ENCODE data around the gene SIX3. TPM values are rescaled to one million over a fixed set of nuclear protein-coding genes. Genes with fewer than 3 reads are reported as not detected.
A peak's percentile ranks its signal among the peaks of the same experiment; 100 is the strongest.

SIX3 gene
- total and polyA plus RNA-seq, 2 of the 4 experiments (the other 2 are of a cell fraction), result not detected

GRCh38 chr2:44912660-44913059, 28.8 kb upstream of the SIX3 start:
- Histone ChIP-seq H2AFZ (replicated peaks; ENCODE audit: low read length, poor library complexity) (no peak overlapping the region), H3K23ac (ENCODE audit: low read depth, low read length) (no peak overlapping the region), H3K14ac (replicated peaks; ENCODE audit: low read depth, low read length) (no peak overlapping the region), H3K36me3 (ENCODE audit: control insufficient read depth, insufficient read depth, low read length) (no peaks in the 10 kb centered on the region), H3K4me2 (ENCODE audit: low read depth, low read length) (no peak overlapping the region), H4K5ac (ENCODE audit: low read depth, low read length) (no peak overlapping the region), H3K4me1 (ENCODE audit: control insufficient read depth, insufficient read depth, low read length) (no peaks in the 10 kb centered on the region), H2BK20ac (ENCODE audit: low read depth, low read length) (no peak overlapping the region), H3K4ac (ENCODE audit: low read depth, low read length) (no peak overlapping the region), H3K27me3 (ENCODE audit: control insufficient read depth, insufficient read depth, low read length) (peaks cover 2% of the 10 kb centered on the region; the same call in 1 of the 2 replicates), H3K79me1 (ENCODE audit: low read depth in 1 of 2, low read length in 2 of 2) (no peaks in the 10 kb centered on the region), H2BK120ac (ENCODE audit: low read depth, low read length) (no peak overlapping the region), H2BK15ac (ENCODE audit: low read depth, low read length) (no peak overlapping the region), H4K20me1 (ENCODE audit: insufficient read depth, low read length) (no peaks in the 10 kb centered on the region), H3K9me1 (ENCODE audit: insufficient read depth, low read length) (no peaks in the 10 kb centered on the region), H2AK9ac (replicated peaks; ENCODE audit: low read depth, low read length, poor library complexity) (no peak overlapping the region), H3K4me3 (ENCODE audit: insufficient read depth, low read depth, low read length) (no peak overlapping the region), H3K9ac (ENCODE audit: low read depth, low read length) (no peak overlapping the region), H4K91ac (ENCODE audit: insufficient read depth, low read depth, low read length) (no peak overlapping the region), H4K8ac (ENCODE audit: low read depth in 2 of 2, low read length in 2 of 2) (no peak overlapping the region), H3K56ac (ENCODE audit: extremely low read depth, insufficient read depth, low read length) (no peak overlapping the region), H2BK5ac (ENCODE audit: low read depth, low read length, poor library complexity, severe bottlenecking) (no peak overlapping the region), H3K27ac (ENCODE audit: insufficient read depth, low read length) (no peak overlapping the region), H3K18ac (ENCODE audit: low read depth, low read length) (no peak overlapping the region), H2AK5ac (ENCODE audit: low read depth, low read length) (no peak overlapping the region), H3K9me3 (ENCODE audit: control insufficient read depth, insufficient read depth, low read length) (no peaks in the 10 kb centered on the region)
- DNase-seq (peak; percentile 3), ATAC-seq (ENCODE audit: low read depth) (no peak)
- POLR2A ChIA-PET (ENCODE audit: unreplicated experiment), result no interaction called here
- WGBS, 2 experiments (ENCODE audit: extremely low coverage in 2 of 2, insufficient read length in 1 of 2), result no CpG with 5 or more reads among the region's 5 CpGs
- CTCF ChIA-PET, result no interaction called here
- in situ Hi-C loops (cut with MboI; ENCODE audit: low sequenced_read_pairs), result no loop called here
- dilution Hi-C loops (cut with HindIII; ENCODE audit: low sequenced_read_pairs, unreplicated experiment), result no loop called here
- no TSS peak for BruUV-seq (replicated peaks)
- intact Hi-C loops (cut with micrococcal nuclease), result no loop called here
- no peak for TF ChIP-seq SMC3 (IDR thresholded peaks at IDR 0.05; ENCODE audit: low read depth, low read length)
- TF ChIP-seq CTCF (conservative IDR thresholded peaks at IDR 0.05; ENCODE audit: low read depth, low read length), result no peak
- no peak for TF ChIP-seq ELK1 (IDR thresholded peaks at IDR 0.05; ENCODE audit: borderline replicate concordance, low read depth, low read length)
- TF ChIP-seq POLR2A (IDR thresholded peaks at IDR 0.05; ENCODE audit: low read depth, low read length), result no peak
- no peak for TF ChIP-seq NFE2L2 (IDR thresholded peaks at IDR 0.05; ENCODE audit: low read depth, low read length)
- TF ChIP-seq USF2 (IDR thresholded peaks at IDR 0.05; ENCODE audit: low read depth, low read length), result no peak
- TF ChIP-seq FOS (IDR thresholded peaks at IDR 0.05; ENCODE audit: low read depth, low read length), result no peak
- TF ChIP-seq RFX5 (IDR thresholded peaks at IDR 0.05; ENCODE audit: low read depth, low read length), result no peak
